Heart right ventricle (tissue), 16 donors: ENCODE measurements around the gene RRAD. TPM values are rescaled to one million over a fixed set of nuclear protein-coding genes. Genes with fewer than 3 reads are reported as not detected.

Source experiments
- ATAC-seq, 8 donors: fragments of 200-7000 bp; cut with Tn5 transposase; one replicate each; pipeline ENCODE4 v1.9.1; 2020; ENCODE audit warnings: mild to moderate bottlenecking in 8 of 8, moderate library complexity in 8 of 8, moderate number of reproducible peaks in 1 of 8
- DNase-seq, 2 donors: peaks; one replicate each; pipeline ENCODE4 v3.0.0-alpha.2; 2020
- H3K27ac ChIP-seq, 10 donors: fragments of 200-600 bp; sonication (generic) in 2 of 10; one replicate each; pipeline versions ENCODE4 v1.5.0 to v1.8.0; 2020 to 2022; ENCODE audit warnings: mild to moderate bottlenecking in 3 of 10
- H3K27me3 ChIP-seq, 7 donors: fragments of 200-600 bp; one replicate each; pipeline ENCODE4 v1.8.0; 2021 to 2022; ENCODE audit warnings: mild to moderate bottlenecking in 2 of 7
- H3K36me3 ChIP-seq, 9 donors: fragments of 200-600 bp; sonication (generic) in 1 of 9; one replicate each; pipeline versions ENCODE4 v1.5.0 to v1.8.0; 2020 to 2022; ENCODE audit warnings: mild to moderate bottlenecking in 2 of 9
- H3K4me1 ChIP-seq, 9 donors: fragments of 200-600 bp; sonication (generic) in 1 of 9; one replicate each; pipeline versions ENCODE4 v1.5.0 to v1.8.0; 2020 to 2022; ENCODE audit warnings: mild to moderate bottlenecking in 4 of 9
- H3K4me3 ChIP-seq, 10 donors: fragments of 200-600 bp; sonication (generic) in 2 of 10; one replicate each; pipeline versions ENCODE4 v1.5.0 to v1.8.0; 2020 to 2022; ENCODE audit warnings: mild to moderate bottlenecking in 7 of 10, moderate library complexity in 2 of 10
- H3K9me3 ChIP-seq, 11 donors: fragments of 200-600 bp in 10 of 11; sonication (generic) in 2 of 11; one replicate each; pipeline versions ENCODE4 v1.5.0 to v1.8.0; 2013 to 2022; ENCODE audit warnings: mild to moderate bottlenecking in 2 of 11, control low read depth in 1 of 11, moderate library complexity in 1 of 11
- CTCF ChIP-seq, 9 donors: fragments of 200-600 bp; sonication (generic) in 2 of 9; IDR thresholded peaks; one replicate each; pipeline versions ENCODE4 v1.5.0 to v1.8.0; 2021 to 2022; ENCODE audit warnings: antibody characterized with exemption in 9 of 9, mild to moderate bottlenecking in 5 of 9, moderate library complexity in 1 of 9
- WGBS, 2 donors: extraction: QIAGEN DNeasy Blood & Tissue Kit; methylation state at CpG; one replicate each; pipeline ENCODE4 v1.1.7; 2013; ENCODE audit warnings: inconsistent platforms in 1 of 2; 5-methylcytosine and 5-hydroxymethylcytosine counted together
- intact Hi-C, 10 donors: fragments of 100-400 bp; cut with DNase I; formaldehyde crosslinking; loops; one replicate each; pipeline versions ENCODE4 v1.11.1 to v1.14.2; 2022
- polyA plus RNA-seq, 2 donors: library from polyadenylated mRNA; stranded (reverse); fragments of 200-250 nt; gene quantifications; one replicate each; pipeline ENCODE4 v1.2.3, GENCODE V29; 2013
- total RNA-seq, 10 donors: library from RNA; stranded (reverse); fragmentation: NEBNext Ultra II Directional in 3 of 10; extraction: Animal tissue kit (Norgen Biotek cat#: 25700) in 3 of 10; gene quantifications; one replicate each; pipeline versions ENCODE4 v1.2.1 to v1.2.4, GENCODE V29; 2021 to 2023
- donor health status: Arrhythmogenic right ventricular cardiomyopathy.
- donor health status: ischemic (EF 13 %, LVEDD 7.1; RV severe dilation, severe dysfunction).
- donor health status: healthy with polysubstance abuse.
- donor health status: DM: no; HTN: yes; CAD: no.
- donor health status: DM: no; HTN: no; CAD: no.
- donor health status: ischemic (EF 25% LVEDD 6.9; RV normal size, moderate dysfunction).
- donor health status: ischemic (EF 25% LVEDD 5.7; RV mildly dilated, moderate dysfunction).
- donor health status: healthy.
- donor health status: DM: yes; HTN: yes; CAD: no.
- donor health status: Ischemic cardiomyopathy.
- donor health status: ischemic (EF 35%, LVEDD 5.7; RV mildly dilated, moderate dysfunction).
- donor health status: nonischemic (EF 11% LVEDD 7.7; RV severe dilation, severe dysfunction).
- donor health status: DM: yes; HTN: yes; CAD: no.
- donor health status: PGD.
- donor health status: ischemic (EF 29% LVEDD 5.4; RV normal size, mild dysfunction).
- donor health status: nonischemic (EF 23%, LVEDD 6.1; RV moderate dilation, normal function).

Gene RRAD
- total and polyA plus RNA-seq, 12 donors: 48.4 to 1,227 (median 122) TPM

GRCh38 chr16:66972983-66973382 lies 47.6 kb upstream of the RRAD start:
- intact Hi-C loops: loop anchor here in 5 of 10 donors (10.0 kb wide), 1 partner anchor 212 kb away; the partner anchor contains the start of gene MATCAP1 (in 5 of the 5)
- TF ChIP-seq CTCF (IDR thresholded peaks at IDR 0.05): no peak
- ATAC-seq (peak in 1 of 8 donors; percentile 11), DNase-seq (no peak)
- no peak overlapping the region for H3K4me3 ChIP-seq
- no peak overlapping the region for H3K27ac ChIP-seq
- no peaks in the 10 kb centered on the region for H3K9me3 ChIP-seq
- 63 to 70% methylated on average over 9 of the region's 9 CpGs for WGBS, 2 donors
- no peaks in the 10 kb centered on the region for H3K36me3 ChIP-seq
- no peaks in the 10 kb centered on the region for H3K27me3 ChIP-seq
- H3K4me1 ChIP-seq: peaks cover 0 to 6% (median 0%) of the 10 kb centered on the region in 9 donors

GRCh38 chr16:66970775-66971720 lies 45.7 kb upstream of the RRAD start:
- H3K9me3 ChIP-seq: no peaks in the 10 kb centered on the region
- no peaks in the 10 kb centered on the region for H3K27me3 ChIP-seq
- H3K27ac ChIP-seq: no peak overlapping the region
- TF ChIP-seq CTCF (IDR thresholded peaks at IDR 0.05): no peak
- H3K36me3 ChIP-seq: no peaks in the 10 kb centered on the region
- ATAC-seq (no peak), DNase-seq (no peak)
- H3K4me1 ChIP-seq: no peaks in the 10 kb centered on the region
- H3K4me3 ChIP-seq: no peak overlapping the region
- WGBS, 2 donors: 74 to 76% methylated on average over 10 of the region's 10 CpGs
- intact Hi-C loops: loop anchor here in 5 of 10 donors (10.0 kb wide), 1 partner anchor 214 kb away; the partner anchor contains the start of gene MATCAP1 (in 5 of the 5)

- 90 to 93% methylated on average over 5 of the region's 5 CpGs for WGBS, 2 donors
- no peak for DNase-seq
- no peaks in the 10 kb centered on the region for H3K27me3 ChIP-seq
- H3K36me3 ChIP-seq: no peaks in the 10 kb centered on the region
- no peak for TF ChIP-seq CTCF (IDR thresholded peaks at IDR 0.05)
- no peak for ATAC-seq
- intact Hi-C loops: no loop called here
- H3K27ac ChIP-seq: no peak overlapping the region
- no peak overlapping the region for H3K4me3 ChIP-seq
- no peaks in the 10 kb centered on the region for H3K9me3 ChIP-seq
- H3K4me1 ChIP-seq: no peaks in the 10 kb centered on the region
These were observed 43.5 kb upstream of the RRAD start for GRCh38 chr16:66968847-66969246.

- no peaks in the 10 kb centered on the region for H3K36me3 ChIP-seq
- intact Hi-C loops: no loop called here
These were observed 38.7 kb upstream of the RRAD start for GRCh38 chr16:66964049-66964448.

More at GRCh38 chr16:66964049-66964448, 38.7 kb upstream of the RRAD start:
- H3K4me1 ChIP-seq: peaks cover 0 to 10% (median 0%) of the 10 kb centered on the region in 9 donors
- ATAC-seq: peak in 4 of 8 donors; percentile 11 to 53 (median 34)
- WGBS, 2 donors: 69 to 81% methylated on average over 6 of the region's 6 CpGs
- no peak for TF ChIP-seq CTCF (IDR thresholded peaks at IDR 0.05)
- H3K27me3 ChIP-seq: no peaks in the 10 kb centered on the region
- H3K9me3 ChIP-seq: no peaks in the 10 kb centered on the region
- no peak overlapping the region for H3K4me3 ChIP-seq
- H3K27ac ChIP-seq: no peak overlapping the region
- DNase-seq: no peak
